ENCODE results near the gene RIMS3.
"Not testable (repeated sequence)": the region's sequence is repeated elsewhere in the genome, so short reads cannot be mapped to it uniquely, and the experiment has no call there.

RIMS3 gene

GRCh38 chr1:40665335-40666171 lies at the start of gene RIMS3:
RIMS3 (minus strand) TSS chr1:40665682; CDS start chr1:40641925, 23,757 bp downstream.
- peak; percentile 97 for DNase-seq (ENCODE audit: low spot score)

DNA sequence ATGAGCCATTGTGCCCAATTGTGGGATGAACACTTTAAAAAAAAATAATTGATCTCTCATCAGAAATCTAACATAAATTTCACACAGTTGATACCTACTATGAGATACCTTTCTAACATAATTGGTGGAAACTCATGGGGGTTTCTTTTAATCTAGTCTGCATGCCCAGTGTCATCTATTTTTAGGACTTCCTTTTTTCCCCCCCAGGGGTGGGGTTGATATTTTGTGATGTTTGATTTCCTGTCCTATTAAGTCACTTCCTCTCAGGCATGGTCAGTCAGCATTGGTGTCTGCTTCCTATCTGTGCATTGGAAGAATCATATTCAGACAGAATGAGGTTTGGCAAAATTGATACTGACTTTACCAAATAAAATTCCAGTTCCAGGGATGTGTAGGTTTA lies 47.5 kb upstream of the RIMS3 start:
- no peak for DNase-seq (ENCODE audit: low spot score)

DNA sequence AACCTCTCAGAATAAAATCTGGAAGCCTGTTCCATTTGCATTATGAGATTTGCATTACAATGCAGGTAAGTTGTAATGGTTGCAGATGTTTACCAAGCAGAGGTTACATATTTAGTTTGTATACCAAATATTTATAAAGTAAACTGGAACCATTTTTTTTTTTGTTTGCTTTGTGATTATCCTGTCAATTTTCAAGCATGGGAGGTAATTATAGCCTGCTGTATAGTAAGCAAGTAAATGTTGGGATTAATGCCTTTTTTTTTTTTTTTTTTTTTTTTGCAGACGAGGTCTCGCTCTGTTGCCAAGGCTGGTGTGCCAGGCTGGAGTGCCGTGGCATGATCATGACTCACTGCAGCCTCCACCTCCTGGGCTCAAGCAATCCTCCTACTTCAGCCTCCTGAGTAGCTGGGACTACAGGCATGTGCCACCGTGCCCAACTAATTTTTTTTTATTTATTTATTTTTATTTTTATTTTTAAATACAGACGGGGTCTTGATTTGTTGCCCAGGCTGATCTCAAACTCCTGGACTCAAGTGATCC lies 47.0 kb upstream of the RIMS3 start:
- no peak for DNase-seq (ENCODE audit: low spot score)

GRCh38 chr1:40711465-40712404 lies 46.3 kb upstream of the RIMS3 start:
- DNase-seq (ENCODE audit: low spot score), result peak; percentile 16

DNA sequence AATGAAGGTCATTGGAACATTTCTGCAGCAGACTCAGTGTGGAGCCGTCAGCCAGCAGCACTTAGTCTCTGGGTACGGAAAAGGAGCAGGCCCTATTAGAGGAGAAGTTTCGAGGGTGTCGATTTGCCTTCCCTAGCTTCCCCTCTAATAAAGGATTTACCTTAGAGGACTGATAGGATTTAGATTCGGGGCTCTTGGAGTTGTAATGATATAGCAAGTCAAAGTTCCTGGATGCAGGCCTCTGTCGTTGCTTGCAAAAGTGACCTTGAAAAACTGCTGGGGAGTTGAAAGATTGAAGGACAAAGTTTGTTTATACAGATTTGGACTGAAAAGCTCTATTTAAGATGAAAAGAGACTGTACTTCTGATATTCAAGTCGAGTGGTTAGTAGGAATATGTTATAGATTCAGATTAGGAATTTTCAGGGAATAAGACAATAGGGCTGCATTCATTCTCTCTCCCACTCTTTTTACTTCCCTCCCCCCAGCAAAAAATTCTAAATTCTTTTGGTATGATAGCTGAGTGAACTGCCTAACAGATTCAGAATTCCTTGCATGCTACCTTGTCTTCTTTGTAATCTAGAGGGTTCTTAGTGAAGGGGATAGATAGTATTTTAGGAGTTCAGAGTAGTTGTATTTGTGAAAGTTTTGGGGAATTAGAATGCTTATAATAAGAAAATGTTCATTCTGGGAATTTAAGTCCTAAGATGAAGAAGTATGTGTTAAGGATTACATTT lies 45.3 kb upstream of the RIMS3 start:
- no peak for DNase-seq (ENCODE audit: low spot score)

- DNase-seq (ENCODE audit: low spot score), result no peak
Observed at GRCh38 chr1:40709802-40710278, 44.4 kb upstream of the RIMS3 start.

DNA sequence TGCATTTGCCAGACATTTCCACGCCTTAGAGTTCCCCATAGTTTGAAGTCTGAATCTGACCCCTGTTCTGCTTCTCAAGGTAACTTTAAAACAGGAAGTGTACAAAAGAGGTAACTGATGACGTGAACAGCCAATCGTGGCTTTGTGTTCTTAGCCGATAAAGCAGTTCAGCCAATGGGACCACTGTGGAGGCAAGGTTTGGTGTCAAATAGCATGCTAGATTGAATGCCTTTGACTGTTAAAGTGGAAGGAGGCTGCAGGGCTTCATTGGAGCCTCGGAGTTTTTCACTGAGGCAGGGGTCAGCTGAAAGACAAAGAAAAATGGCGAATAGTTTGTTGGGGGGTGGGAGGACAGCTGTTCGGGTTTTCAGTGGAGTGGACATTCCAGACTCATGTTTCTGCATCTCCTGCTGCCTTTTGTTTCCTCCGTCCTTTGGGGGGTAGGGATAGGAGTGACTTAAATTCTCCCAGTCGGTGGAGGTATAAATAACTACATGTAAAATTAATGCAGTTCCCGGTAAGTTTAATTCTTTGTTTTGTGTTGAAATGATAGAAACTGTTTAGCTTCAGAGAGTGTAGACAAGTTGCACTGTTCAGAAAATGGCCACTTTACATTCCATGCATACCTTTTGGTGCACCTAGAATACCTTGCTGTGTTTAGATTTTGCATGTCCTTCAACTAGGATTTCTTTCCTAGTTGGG lies 43.8 kb upstream of the RIMS3 start:
- DNase-seq (ENCODE audit: low spot score), result peak; percentile 87

DNA sequence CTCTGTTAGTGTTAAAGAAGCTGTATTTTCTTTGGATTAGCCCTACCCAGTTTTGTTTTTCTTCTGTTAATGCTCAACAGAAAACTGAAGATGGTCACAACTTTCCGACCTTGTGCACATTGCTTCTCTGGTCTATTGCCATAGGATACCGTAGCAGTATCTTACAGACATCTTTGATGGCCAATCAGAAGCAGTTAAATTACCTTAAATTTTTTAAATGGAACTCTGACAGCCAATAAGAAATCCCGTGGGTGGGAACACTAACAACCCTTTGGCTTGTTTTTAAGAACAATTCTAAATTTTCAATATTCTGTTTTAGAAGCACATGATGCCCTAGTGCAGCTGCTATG lies 43.2 kb upstream of the RIMS3 start:
- peak; percentile 71 for DNase-seq (ENCODE audit: low spot score)

- DNase-seq (ENCODE audit: low spot score), result no peak
Observed at GRCh38 chr1:40706626-40707025, 41.1 kb upstream of the RIMS3 start.

DNA sequence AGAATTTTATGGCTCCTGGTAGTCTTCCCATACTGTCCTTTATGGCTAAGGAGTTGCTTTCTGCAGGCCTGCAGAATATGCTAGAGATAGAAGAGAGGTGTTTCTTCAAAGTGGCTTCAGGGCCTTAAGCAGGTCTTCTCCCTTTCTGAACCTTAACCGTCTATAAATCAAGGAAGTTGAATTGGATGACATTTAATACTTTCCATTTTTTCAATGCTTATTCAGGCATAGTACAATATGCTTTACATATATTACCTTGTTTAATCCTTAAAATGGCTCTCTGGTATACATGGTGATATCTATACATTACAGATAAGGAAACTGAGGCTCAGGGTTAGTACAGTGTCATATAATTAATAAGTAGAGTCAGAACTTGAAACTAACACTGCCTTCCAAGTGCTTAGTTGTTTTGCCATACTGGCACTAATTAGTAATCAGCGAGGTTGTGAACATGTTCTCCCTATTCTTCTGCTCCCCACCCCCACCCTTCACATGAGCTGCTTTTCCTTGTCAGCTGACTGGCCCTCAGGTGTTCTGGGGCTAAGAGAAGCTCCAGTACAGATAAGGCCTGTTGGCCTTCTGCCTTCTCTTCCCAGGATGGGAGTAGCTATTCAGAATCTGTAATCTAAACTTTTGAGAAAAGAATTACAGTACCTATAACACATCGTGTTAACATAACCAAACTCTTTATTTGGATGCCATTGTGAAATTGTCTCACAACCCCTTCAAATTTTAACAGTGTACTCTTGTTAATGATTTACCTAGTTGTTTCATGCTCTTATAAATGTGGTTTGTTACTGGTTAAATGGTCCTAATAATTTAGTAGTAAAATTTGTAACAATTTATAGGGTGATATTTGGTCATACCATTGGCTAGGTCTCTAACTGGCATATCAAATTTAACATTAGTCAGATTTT lies 39.6 kb upstream of the RIMS3 start:
- no peak for DNase-seq (ENCODE audit: low spot score)

GRCh38 chr1:40703316-40703715 lies 37.8 kb upstream of the RIMS3 start:
- peak; percentile 67 for DNase-seq (ENCODE audit: low spot score)

DNA sequence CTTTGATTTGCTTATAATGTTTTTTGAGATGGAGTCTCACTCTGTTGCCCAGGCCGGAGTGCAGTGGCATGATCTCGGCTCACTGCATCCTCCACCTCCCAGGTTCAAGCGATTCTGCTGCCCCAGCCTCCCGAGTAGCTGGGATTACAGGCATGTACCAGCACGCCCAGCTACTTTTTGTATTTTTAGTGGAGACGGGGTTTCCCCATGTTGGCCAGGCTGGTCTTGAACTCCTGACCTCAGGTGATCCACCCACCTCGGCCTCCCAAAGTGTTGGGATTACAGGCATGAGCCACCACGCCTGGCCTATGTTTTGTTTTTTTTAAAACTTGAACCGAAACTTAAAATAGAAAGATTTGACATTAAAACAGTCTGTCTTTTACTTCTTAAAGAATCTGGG lies 37.3 kb upstream of the RIMS3 start:
- not testable (repeated sequence) for DNase-seq (ENCODE audit: low spot score)

DNA sequence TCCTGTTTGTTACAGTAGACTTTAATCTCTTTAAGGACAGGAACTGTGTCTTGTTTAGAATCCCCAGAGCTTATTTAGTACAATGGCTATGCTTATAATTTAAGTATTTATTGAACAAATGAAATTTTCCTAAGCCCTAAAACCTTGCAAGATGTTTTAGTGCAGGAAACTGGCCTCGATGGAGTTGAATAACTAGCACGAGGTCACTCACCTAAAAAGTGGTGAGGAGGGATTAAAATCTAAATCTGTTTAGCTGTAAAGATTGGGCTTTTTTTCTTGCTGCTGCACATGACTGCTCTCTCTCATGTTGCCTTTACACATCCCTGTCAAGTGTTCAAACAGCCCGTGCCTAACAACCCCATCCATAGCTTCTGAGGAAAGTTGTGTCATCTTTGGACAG lies 36.2 kb upstream of the RIMS3 start:
- DNase-seq (ENCODE audit: low spot score), result no peak

DNA sequence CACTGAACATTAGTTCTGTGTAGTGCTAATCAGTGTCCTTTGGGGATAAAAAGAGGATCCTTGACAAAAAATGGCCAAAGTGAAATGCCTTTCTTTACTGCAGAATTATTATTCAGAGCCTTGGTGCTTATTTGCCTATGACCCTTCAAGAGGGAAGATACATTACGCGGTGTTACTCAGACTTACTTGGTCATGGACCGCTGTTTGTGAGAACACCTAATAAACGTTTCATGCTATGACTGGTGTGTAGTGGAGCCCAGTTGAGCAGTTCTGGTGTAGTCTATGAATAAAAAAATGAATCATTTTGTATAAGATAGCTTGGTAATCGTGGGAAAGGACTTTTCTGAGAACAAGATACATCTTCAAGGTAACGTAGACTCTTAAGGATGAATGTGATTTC lies 34.3 kb upstream of the RIMS3 start:
- no peak for DNase-seq (ENCODE audit: low spot score)

GRCh38 chr1:40697436-40697835 lies 32.0 kb upstream of the RIMS3 start:
- DNase-seq (ENCODE audit: low spot score), result no peak

- DNase-seq (ENCODE audit: low spot score), result no peak
Observed at GRCh38 chr1:40696294-40696693, 30.8 kb upstream of the RIMS3 start.

DNA sequence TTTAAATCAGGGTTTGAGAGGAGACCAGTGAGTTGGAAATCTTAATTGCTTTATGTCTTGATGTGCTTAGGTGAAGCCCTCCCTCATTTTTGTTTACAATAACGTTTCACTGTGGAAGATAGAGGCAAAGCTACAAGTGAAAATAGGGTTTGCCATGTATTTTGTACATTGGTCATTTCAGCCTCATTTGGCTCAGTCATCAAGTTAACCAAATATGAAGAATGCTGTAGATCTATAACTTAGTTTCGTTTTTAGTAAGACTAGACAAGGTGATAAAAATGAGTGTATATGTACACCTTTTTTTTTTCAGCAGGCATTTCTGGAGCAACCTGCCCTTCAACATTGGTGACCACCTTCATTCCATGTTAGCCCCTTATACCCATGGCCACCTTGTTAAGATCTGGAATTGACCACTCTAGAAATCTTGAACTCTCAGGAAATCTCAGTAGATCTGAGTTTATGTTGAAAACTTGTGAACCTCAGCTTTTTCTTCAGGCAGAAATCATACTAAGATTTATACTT lies 28.9 kb upstream of the RIMS3 start:
- no peak for DNase-seq (ENCODE audit: low spot score)

DNA sequence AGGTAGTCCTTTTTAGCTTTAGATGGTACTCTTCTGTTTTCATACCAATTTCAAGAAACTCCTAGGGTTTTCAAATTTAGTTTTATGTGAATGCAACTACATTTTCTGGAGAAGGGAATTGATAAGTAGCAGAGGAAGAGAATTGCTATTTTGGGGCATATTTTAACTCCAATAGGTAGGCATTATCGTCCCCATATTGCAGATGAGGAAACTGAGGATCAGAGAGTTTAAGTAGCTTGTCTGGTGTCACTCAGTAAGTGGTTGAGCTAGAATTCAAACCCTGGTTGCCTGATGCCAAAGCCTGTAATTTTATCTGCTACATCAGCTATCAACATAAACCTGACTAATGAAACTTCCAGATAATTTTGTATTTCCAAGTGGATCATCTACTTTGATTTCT lies 27.9 kb upstream of the RIMS3 start:
- no peak for DNase-seq (ENCODE audit: low spot score)

DNA sequence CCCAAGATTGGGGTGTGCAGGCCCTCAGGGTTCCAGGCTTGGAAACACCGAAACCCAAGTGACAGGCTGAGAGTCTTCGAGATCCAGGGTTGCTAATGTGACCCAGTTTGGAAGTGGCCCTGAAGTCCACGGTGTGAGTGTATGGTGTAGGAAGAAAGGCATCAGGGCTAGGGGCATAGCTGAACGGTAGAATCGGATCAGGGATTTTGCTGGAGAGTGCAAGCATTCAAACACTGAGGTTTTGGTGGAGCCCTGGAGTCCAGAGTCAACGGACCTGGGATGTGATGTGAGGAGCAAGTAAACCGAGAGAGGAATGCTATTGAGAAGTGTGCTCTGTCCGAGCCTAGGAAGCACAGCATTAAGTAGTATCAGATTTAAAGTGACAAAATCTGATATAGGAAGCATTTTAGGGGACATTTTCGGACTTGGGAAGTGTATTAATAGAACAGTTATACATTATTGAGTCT lies 27.0 kb upstream of the RIMS3 start:
- peak; percentile 16 for DNase-seq (ENCODE audit: low spot score)
